Left lung (tissue), 10 donors: ENCODE data around the gene ANKMY2. TPM values are rescaled to one million over a fixed set of nuclear protein-coding genes. Genes with fewer than 3 reads are reported as not detected.

ENCODE experiments used
- ATAC-seq: fragments of 200-7000 bp; cut with Tn5 transposase; one replicate; pipeline ENCODE4 v1.9.1; 2020; ENCODE audit warnings: moderate library complexity
- DNase-seq, 4 donors: peaks; one replicate each; pipeline ENCODE4 v3.0.0-alpha.2; 2013 to 2020
- H3K27ac ChIP-seq, 2 donors: fragments of 200-600 bp; sonication (generic) in 1 of 2; one replicate each; pipeline versions ENCODE4 v1.5.0 to v1.8.0; 2020 to 2021
- H3K27me3 ChIP-seq, 2 donors: fragments of 200-600 bp; sonication (generic) in 1 of 2; one replicate each; pipeline versions ENCODE4 v1.5.0 to v1.8.0; 2020 to 2021
- H3K36me3 ChIP-seq, 2 donors: fragments of 200-600 bp; sonication (generic) in 1 of 2; one replicate each; pipeline versions ENCODE4 v1.5.0 to v1.8.0; 2020 to 2021
- H3K4me1 ChIP-seq, 2 donors: fragments of 200-600 bp; one replicate each; pipeline ENCODE4 v1.8.0; 2021
- H3K4me3 ChIP-seq, 2 donors: fragments of 200-600 bp; sonication (generic) in 1 of 2; one replicate each; pipeline versions ENCODE4 v1.5.0 to v1.8.0; 2020 to 2021; ENCODE audit warnings: mild to moderate bottlenecking in 1 of 2
- H3K9me3 ChIP-seq, 2 donors: fragments of 200-600 bp; sonication (generic) in 1 of 2; one replicate each; pipeline versions ENCODE4 v1.5.0 to v1.8.0; 2020 to 2021
- intact Hi-C, 2 donors: fragments of 100-400 bp; cut with DNase I; formaldehyde crosslinking; loops; one replicate each; pipeline versions ENCODE4 v1.11.2 to v1.14.2; 2022
- polyA plus RNA-seq, 6 donors: library from polyadenylated mRNA; unstranded; fragments of 120-200 nt; gene quantifications; one replicate each; pipeline ENCODE4 v1.2.1, GENCODE V29; 2013; ENCODE audit not compliant: insufficient read length in 6 of 6
- total RNA-seq, 2 donors: library from RNA; stranded (reverse); fragmentation: NEBNext Ultra II Directional; extraction: Animal tissue kit (Norgen Biotek cat#: 25700); gene quantifications; one replicate each; pipeline ENCODE4 v1.2.1, GENCODE V29; 2021
- TF ChIP-seq, protein P1 (sequence below), 2 donors: fragments of 200-600 bp; sonication (generic) in 1 of 2; IDR thresholded peaks; one replicate each; pipeline versions ENCODE4 v1.5.0 to v1.8.0; 2021; ENCODE audit warnings: antibody characterized with exemption in 2 of 2
- donor health status: DM: no; HTN: yes; CAD: no.
- donor health status: DM: no; HTN: no; CAD: no.

ANKMY2 gene
- total and polyA plus RNA-seq, 8 donors, result 11.8 to 40.7 (median 34.6) TPM

DNA sequence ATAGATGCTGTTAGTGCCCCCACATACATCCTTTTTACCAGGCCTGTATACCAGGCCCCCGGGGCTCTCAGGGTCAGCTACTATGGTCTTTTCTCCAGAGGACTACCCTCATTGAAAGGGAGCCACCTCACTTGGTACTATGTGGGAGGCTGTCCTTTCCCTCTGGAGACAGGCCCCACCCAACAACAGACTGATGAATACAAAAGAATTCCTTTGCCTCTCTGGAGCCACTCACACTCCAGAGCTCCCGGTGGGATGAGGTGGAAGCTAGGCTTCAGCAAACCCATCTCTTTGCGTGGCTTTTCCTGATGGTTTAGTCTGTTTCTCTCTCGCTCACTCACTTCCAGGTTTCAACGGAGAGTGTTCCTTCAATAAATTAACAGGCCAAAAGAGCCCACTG is 30.3 kb downstream of the ANKMY2 start:
- TF ChIP-seq, protein P1, sequence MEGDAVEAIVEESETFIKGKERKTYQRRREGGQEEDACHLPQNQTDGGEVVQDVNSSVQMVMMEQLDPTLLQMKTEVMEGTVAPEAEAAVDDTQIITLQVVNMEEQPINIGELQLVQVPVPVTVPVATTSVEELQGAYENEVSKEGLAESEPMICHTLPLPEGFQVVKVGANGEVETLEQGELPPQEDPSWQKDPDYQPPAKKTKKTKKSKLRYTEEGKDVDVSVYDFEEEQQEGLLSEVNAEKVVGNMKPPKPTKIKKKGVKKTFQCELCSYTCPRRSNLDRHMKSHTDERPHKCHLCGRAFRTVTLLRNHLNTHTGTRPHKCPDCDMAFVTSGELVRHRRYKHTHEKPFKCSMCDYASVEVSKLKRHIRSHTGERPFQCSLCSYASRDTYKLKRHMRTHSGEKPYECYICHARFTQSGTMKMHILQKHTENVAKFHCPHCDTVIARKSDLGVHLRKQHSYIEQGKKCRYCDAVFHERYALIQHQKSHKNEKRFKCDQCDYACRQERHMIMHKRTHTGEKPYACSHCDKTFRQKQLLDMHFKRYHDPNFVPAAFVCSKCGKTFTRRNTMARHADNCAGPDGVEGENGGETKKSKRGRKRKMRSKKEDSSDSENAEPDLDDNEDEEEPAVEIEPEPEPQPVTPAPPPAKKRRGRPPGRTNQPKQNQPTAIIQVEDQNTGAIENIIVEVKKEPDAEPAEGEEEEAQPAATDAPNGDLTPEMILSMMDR (IDR thresholded peaks at IDR 0.05), result no peak
- Histone ChIP-seq H3K4me1 (no peaks in the 10 kb centered on the region), H3K36me3 (peaks cover 0 to 24% of the 10 kb centered on the region in 2 donors), H3K27ac (no peak overlapping the region), H3K27me3 (no peaks in the 10 kb centered on the region), H3K9me3 (no peaks in the 10 kb centered on the region), H3K4me3 (no peak overlapping the region)
- no peak for DNase-seq
- intact Hi-C loops, result no loop called here
- ATAC-seq, result no peak

DNA sequence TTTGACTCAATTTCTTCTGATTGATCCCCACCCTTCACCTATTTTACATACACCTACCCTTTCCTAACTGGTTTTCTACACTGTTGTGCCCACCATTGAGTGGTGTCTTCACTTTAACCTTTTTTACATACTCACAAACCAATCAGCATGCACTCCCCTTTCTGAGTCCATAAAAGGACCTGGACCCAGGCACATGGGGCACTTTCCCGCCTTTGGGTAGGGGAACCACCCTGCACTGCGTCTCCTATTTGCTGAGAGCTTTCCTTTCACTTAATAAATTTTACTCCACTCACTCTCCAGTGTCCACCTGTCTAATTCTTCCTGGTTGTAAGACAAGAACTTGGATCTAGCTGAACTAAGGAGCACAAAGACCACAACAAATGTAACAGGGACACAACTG is 33.8 kb downstream of the ANKMY2 start:
- peaks cover 0 to 41% of the 10 kb centered on the region in 2 donors for H3K36me3 ChIP-seq
- no peaks in the 10 kb centered on the region for H3K9me3 ChIP-seq
- intact Hi-C loops, result no loop called here
- H3K27me3 ChIP-seq, result no peaks in the 10 kb centered on the region
- no peak overlapping the region for H3K27ac ChIP-seq
- ATAC-seq (no peak), DNase-seq (no peak)
- no peak overlapping the region for H3K4me3 ChIP-seq
- TF ChIP-seq, protein P1 (IDR thresholded peaks at IDR 0.05), result no peak
- no peaks in the 10 kb centered on the region for H3K4me1 ChIP-seq

DNA sequence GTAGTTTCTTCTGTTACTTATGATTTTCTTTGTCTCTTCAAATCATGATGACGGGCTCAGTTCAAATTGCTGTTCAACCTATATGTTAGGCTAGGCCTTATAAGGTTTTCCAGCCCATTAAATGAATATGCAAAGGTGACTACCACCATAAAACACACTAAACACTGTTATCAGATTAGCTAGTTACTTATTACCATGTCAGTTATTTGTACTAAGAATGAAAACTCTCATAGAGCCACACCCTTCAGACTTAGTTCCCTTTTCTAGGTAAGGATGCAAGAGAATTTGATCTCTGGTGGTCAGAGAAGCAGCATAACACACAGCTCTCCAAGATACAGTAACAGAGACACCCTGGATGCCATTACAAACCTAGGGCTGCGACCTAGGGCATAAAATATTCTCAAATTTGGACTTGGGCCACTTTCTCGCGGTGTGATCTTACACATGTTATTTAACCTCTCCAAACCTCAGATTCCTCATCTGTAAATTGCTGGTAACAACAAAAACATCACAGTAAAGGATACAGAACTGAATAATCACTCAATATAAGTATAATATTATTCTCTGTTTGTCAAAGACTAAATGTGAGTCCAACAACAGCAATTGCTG is 35.6 kb downstream of the ANKMY2 start:
- Histone ChIP-seq H3K4me3 (no peak overlapping the region), H3K27ac (no peak overlapping the region), H3K9me3 (no peaks in the 10 kb centered on the region), H3K36me3 (peaks cover 0 to 41% of the 10 kb centered on the region in 2 donors), H3K4me1 (no peaks in the 10 kb centered on the region), H3K27me3 (no peaks in the 10 kb centered on the region)
- TF ChIP-seq, protein P1 (IDR thresholded peaks at IDR 0.05), result no peak
- DNase-seq (no peak), ATAC-seq (peak; percentile 71)
- intact Hi-C loops, result no loop called here

DNA sequence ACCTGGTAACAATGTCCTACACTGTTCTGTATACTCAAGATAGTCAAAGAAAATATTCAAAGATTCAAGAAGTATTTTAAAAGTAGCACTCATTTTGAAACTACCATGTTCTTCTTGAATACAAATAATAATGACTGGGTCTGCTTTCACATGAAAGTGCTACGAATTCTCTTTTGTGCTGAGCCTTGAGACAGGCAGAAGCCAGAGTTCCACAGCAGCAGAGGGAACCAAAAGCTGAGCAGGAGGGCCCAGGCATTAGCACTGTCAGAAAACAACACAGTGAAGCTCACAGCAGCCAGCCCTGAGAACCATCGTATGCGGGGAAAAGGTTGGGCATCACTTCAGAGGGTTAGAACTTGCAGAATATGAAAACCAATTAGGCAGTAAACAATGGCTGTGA is 38.9 kb downstream of the ANKMY2 start:
- Histone ChIP-seq H3K36me3 (peaks cover 0 to 61% of the 10 kb centered on the region in 2 donors), H3K4me3 (no peak overlapping the region), H3K4me1 (no peaks in the 10 kb centered on the region), H3K27ac (no peak overlapping the region), H3K27me3 (no peaks in the 10 kb centered on the region), H3K9me3 (no peaks in the 10 kb centered on the region)
- intact Hi-C loops, result no loop called here
- DNase-seq (no peak), ATAC-seq (peak; percentile 71)
- TF ChIP-seq, protein P1 (IDR thresholded peaks at IDR 0.05), result no peak

DNA sequence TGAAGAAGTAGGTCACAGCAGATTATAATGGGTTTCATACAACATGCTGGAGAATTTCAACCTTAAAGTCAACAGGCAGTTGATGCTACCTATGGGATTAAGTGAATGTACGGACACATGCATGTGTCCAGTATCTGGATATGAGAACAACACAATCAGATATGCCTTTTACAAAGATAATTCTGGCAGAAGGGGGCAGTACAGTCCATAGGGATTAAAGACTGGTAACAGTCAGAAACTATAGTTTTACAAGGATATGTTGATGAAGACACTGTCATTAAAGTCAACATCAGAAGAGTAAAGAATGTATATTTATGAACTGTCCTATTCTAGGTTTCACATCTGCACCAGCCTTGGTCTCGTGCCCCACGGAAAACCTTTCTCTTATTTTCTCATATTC is 41.5 kb downstream of the ANKMY2 start:
- peaks cover 0 to 85% of the 10 kb centered on the region in 2 donors for H3K36me3 ChIP-seq
- ATAC-seq, result peak; percentile 23

More for the DNA sequence above, 41.5 kb downstream of the ANKMY2 start:
- H3K27me3 ChIP-seq, result no peaks in the 10 kb centered on the region
- H3K4me1 ChIP-seq, result no peaks in the 10 kb centered on the region
- no peak for DNase-seq
- TF ChIP-seq, protein P1 (IDR thresholded peaks at IDR 0.05), result no peak
- intact Hi-C loops, result no loop called here
- no peaks in the 10 kb centered on the region for H3K9me3 ChIP-seq
- H3K27ac ChIP-seq, result no peak overlapping the region
- no peak overlapping the region for H3K4me3 ChIP-seq
